Erythroblast (primary cell): Measurements from ENCODE around the gene ANKMY1.

Experiments used
- GATA1 ChIP-seq: IDR thresholded peaks from 2 replicates; pipeline ENCODE4 v1.6.1; 2011; ENCODE audit warnings: low read depth, mild to moderate bottlenecking, control low read depth, low read length, moderate library complexity
- POLR2A ChIP-seq: IDR thresholded peaks from 2 replicates; pipeline ENCODE4 v1.6.1; 2011; ENCODE audit warnings: mild to moderate bottlenecking, low read length

DNA sequence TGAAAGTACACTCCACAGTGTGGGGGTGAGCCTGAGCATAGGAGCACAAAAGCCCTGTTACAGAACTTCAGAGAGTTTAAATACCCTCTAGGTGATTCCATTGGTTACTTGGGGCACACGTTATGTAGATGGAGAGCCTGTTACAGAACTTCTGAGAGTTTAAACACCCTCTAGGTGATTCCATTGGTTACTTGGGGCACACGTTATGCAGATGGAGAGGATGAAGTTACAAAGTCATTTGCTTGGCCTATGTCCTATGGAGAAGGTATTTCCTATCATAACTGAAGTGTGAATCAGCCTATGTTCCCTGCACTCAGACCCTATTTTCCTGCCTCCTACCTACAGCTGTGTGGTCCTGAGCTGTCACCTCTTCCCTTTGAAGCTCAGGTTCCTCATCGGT is 25.0 kb upstream of the ANKMY1 start:
- TF ChIP-seq POLR2A, result no peak
- no peak for TF ChIP-seq GATA1
